Measurements from ENCODE around the gene GRM4. TPM values are rescaled to one million over a fixed set of nuclear protein-coding genes. Genes with fewer than 3 reads are reported as not detected.

The GRM4 gene
- total and polyA plus RNA-seq, 4 donors = not detected

DNA sequence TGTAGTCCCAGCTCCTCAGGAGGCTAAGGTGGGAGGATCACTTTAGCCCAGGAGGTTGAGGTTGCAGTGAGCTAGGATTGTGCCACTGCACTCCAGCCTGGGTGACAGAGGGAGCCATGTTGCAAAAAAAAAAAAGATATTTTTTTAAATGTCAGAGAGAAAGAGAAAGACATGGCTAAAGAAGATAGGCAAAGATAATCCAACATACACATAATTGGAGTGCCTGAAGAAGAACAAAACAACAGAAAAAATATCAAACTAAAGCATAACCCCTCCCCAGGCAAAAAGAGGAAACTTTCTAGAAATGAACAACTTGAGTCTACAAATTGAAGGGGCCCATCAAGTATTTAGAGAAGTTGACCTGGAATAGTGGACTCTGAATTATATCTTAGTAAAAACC is 14.0 kb upstream of the GRM4 start:
- peaks cover 2 to 5% (median 3%) of the 10 kb centered on the region in 4 donors for H3K9me3 ChIP-seq (ENCODE audit: control insufficient read depth in 4 of 4, low read length in 3 of 4)
- no peak overlapping the region for H3K9ac ChIP-seq (ENCODE audit: low read depth in 1 of 2, low read length in 2 of 2)
- TF ChIP-seq, protein P1, sequence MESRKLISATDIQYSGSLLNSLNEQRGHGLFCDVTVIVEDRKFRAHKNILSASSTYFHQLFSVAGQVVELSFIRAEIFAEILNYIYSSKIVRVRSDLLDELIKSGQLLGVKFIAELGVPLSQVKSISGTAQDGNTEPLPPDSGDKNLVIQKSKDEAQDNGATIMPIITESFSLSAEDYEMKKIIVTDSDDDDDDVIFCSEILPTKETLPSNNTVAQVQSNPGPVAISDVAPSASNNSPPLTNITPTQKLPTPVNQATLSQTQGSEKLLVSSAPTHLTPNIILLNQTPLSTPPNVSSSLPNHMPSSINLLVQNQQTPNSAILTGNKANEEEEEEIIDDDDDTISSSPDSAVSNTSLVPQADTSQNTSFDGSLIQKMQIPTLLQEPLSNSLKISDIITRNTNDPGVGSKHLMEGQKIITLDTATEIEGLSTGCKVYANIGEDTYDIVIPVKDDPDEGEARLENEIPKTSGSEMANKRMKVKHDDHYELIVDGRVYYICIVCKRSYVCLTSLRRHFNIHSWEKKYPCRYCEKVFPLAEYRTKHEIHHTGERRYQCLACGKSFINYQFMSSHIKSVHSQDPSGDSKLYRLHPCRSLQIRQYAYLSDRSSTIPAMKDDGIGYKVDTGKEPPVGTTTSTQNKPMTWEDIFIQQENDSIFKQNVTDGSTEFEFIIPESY (IDR thresholded peaks at IDR 0.05) = no peak
- TF ChIP-seq SP1 (IDR thresholded peaks at IDR 0.05) = no peak
- no peak for DNase-seq (ENCODE audit: low spot score)
- H3K27me3 ChIP-seq (ENCODE audit: control insufficient read depth in 4 of 4, insufficient read depth in 4 of 4, low read length in 3 of 4) = peaks cover 0 to 4% (median 0%) of the 10 kb centered on the region in 4 donors
- H3K27ac ChIP-seq (ENCODE audit: low read depth in 1 of 2, low read length in 2 of 2) = no peak overlapping the region
- H3K36me3 ChIP-seq (ENCODE audit: control insufficient read depth in 4 of 4, insufficient read depth in 3 of 4, low read depth in 1 of 4, low read length in 3 of 4) = no peaks in the 10 kb centered on the region
- H3K4me3 ChIP-seq (ENCODE audit: low read depth in 1 of 3, low read length in 3 of 3) = no peak overlapping the region
- peaks cover 0 to 3% (median under 1%) of the 10 kb centered on the region in 4 donors for H3K4me1 ChIP-seq (ENCODE audit: control insufficient read depth in 4 of 4, insufficient read depth in 4 of 4, low read length in 3 of 4)

GRCh38 chr6:34158876-34159275 is 13.0 kb upstream of the GRM4 start:
- no peak for DNase-seq (ENCODE audit: low spot score)
- Histone ChIP-seq H3K4me3 (ENCODE audit: low read depth in 1 of 3, low read length in 3 of 3) (no peak overlapping the region), H3K9ac (ENCODE audit: low read depth in 1 of 2, low read length in 2 of 2) (no peak overlapping the region), H3K4me1 (ENCODE audit: control insufficient read depth in 4 of 4, insufficient read depth in 4 of 4, low read length in 3 of 4) (peaks cover 0 to 10% (median 5%) of the 10 kb centered on the region in 4 donors), H3K27me3 (ENCODE audit: control insufficient read depth in 4 of 4, insufficient read depth in 4 of 4, low read length in 3 of 4) (peaks cover 0 to 4% (median 2%) of the 10 kb centered on the region in 4 donors), H3K36me3 (ENCODE audit: control insufficient read depth in 4 of 4, insufficient read depth in 3 of 4, low read depth in 1 of 4, low read length in 3 of 4) (no peaks in the 10 kb centered on the region), H3K9me3 (ENCODE audit: control insufficient read depth in 4 of 4, low read length in 3 of 4) (peaks cover 2 to 5% (median 3%) of the 10 kb centered on the region in 4 donors), H3K27ac (ENCODE audit: low read depth in 1 of 2, low read length in 2 of 2) (no peak overlapping the region)
- 91% methylated on average over 3 of the region's 3 CpGs for WGBS
- TF ChIP-seq, protein P2, sequence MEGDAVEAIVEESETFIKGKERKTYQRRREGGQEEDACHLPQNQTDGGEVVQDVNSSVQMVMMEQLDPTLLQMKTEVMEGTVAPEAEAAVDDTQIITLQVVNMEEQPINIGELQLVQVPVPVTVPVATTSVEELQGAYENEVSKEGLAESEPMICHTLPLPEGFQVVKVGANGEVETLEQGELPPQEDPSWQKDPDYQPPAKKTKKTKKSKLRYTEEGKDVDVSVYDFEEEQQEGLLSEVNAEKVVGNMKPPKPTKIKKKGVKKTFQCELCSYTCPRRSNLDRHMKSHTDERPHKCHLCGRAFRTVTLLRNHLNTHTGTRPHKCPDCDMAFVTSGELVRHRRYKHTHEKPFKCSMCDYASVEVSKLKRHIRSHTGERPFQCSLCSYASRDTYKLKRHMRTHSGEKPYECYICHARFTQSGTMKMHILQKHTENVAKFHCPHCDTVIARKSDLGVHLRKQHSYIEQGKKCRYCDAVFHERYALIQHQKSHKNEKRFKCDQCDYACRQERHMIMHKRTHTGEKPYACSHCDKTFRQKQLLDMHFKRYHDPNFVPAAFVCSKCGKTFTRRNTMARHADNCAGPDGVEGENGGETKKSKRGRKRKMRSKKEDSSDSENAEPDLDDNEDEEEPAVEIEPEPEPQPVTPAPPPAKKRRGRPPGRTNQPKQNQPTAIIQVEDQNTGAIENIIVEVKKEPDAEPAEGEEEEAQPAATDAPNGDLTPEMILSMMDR (IDR thresholded peaks at IDR 0.05; ENCODE audit: low read depth, low read length, missing input control) = no peak
- TF ChIP-seq HNF4G (IDR thresholded peaks at IDR 0.05) (no peak), ATF3 (IDR thresholded peaks at IDR 0.05) (no peak), YY1 (IDR thresholded peaks at IDR 0.05) (no peak), RXRA (IDR thresholded peaks at IDR 0.05) (no peak), REST (IDR thresholded peaks at IDR 0.05) (no peak), SP1 (IDR thresholded peaks at IDR 0.05) (no peak), NR2F2 (IDR thresholded peaks at IDR 0.05) (no peak), MAX (IDR thresholded peaks at IDR 0.05) (no peak), HNF4A (conservative IDR thresholded peaks at IDR 0.05) (no peak), RAD21 (IDR thresholded peaks at IDR 0.05) (no peak), EGR1 (IDR thresholded peaks at IDR 0.05; ENCODE audit: low read depth in 2 of 2) (no peak), GABPA (IDR thresholded peaks at IDR 0.05 in 1 of 2, conservative IDR thresholded peaks at IDR 0.05 in 1 of 2) (no peak), FOXA1 (IDR thresholded peaks at IDR 0.05) (no peak), TAF1 (conservative IDR thresholded peaks at IDR 0.05) (no peak)
- TF ChIP-seq, protein P1 (IDR thresholded peaks at IDR 0.05) = no peak
